ENCODE results near the gene CDKAL1. TPM values are rescaled to one million over a fixed set of nuclear protein-coding genes. Genes with fewer than 3 reads are reported as not detected.

The CDKAL1 gene
- total and polyA plus RNA-seq, 2 of the 8 experiments (the other 6 are each of a cell fraction or from before 2014, with no cell fraction given): 8.4 to 24.6 TPM

DNA sequence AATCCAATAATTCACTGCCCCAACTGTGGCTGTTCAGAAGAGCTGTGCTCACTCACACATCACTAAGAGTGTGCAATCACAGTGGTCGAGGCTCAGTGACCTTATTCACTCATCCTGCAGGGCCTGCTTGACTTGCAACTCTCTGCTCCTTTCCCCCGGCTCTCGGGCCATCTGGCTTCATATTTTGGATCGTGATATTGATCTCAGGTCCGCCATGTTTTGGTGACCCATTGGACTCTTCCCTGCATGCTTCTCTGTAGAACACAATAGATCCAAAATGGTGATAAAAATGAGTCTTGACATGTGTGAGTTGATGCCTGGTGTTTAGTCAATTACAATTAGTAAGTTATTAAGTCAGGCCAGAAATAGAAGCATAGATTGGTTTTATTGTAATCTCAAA is 745.4 kb downstream of the CDKAL1 start:
- CTCF ChIA-PET (ENCODE audit: partially characterized antibody): no interaction called here
- FAIRE-seq: no peak
- TF ChIP-seq RXRA (IDR thresholded peaks at IDR 0.05; ENCODE audit: insufficient read depth, low read depth, low read length) (no peak), PHF8 (conservative IDR thresholded peaks at IDR 0.05; ENCODE audit: low read depth, low read length) (no peak)

More for the DNA sequence above, 745.4 kb downstream of the CDKAL1 start:
- Histone ChIP-seq H2AK5ac (ENCODE audit: low read depth, low read length) (no peak overlapping the region), H3K4ac (replicated peaks; ENCODE audit: insufficient read length, low read depth, low read length) (no peak overlapping the region), H2BK20ac (ENCODE audit: low read length) (no peak overlapping the region), H3K23ac (ENCODE audit: insufficient read length) (no peak overlapping the region), H4K5ac (ENCODE audit: insufficient read length, low read depth, low read length) (no peak overlapping the region), H2BK120ac (replicated peaks; ENCODE audit: low read depth, low read length) (no peak overlapping the region), H3K79me2 (ENCODE audit: control insufficient read depth in 1 of 2, insufficient read depth in 2 of 2, low read length in 2 of 2) (no peaks in the 10 kb centered on the region), H3K56ac (replicated peaks; ENCODE audit: insufficient read length, low read depth, low read length) (no peak overlapping the region), H3K9ac (replicated peaks in 1 of 4; ENCODE audit: extremely low read depth in 1 of 4, low read depth in 3 of 4, low read length in 3 of 4) (no peak overlapping the region), H3K14ac (ENCODE audit: insufficient read length) (no peak overlapping the region), H3K9me3 (ENCODE audit: insufficient read depth in 2 of 2, low read depth in 1 of 2, low read length in 1 of 2) (0 out of 4 replicates have a peak, but pooled peaks cover 2 to 3% of the 10 kb centered on the region in 2 experiments), H3K4me3 (ENCODE audit: extremely low read depth in 1 of 4, insufficient read depth in 2 of 4, low read depth in 3 of 4, low read length in 4 of 4) (no peak overlapping the region), H4K8ac (ENCODE audit: extremely low read depth, insufficient read depth, low read length) (no peak overlapping the region), H3K23me2 (ENCODE audit: low read depth, low read length) (no peaks in the 10 kb centered on the region), H2BK12ac (ENCODE audit: low read depth, low read length) (no peak overlapping the region), H3K36me3 (ENCODE audit: control insufficient read depth in 2 of 4, insufficient read depth in 4 of 4, low read length in 3 of 4) (no peaks in the 10 kb centered on the region), H2BK5ac (ENCODE audit: low read depth, low read length) (no peak overlapping the region), H2AFZ (ENCODE audit: low read length) (no peak overlapping the region), H4K91ac (replicated peaks; ENCODE audit: insufficient read length, low read length) (no peak overlapping the region), H3K27me3 (replicated peaks in 1 of 4; ENCODE audit: control insufficient read depth in 3 of 4, extremely low read depth in 1 of 4, insufficient read depth in 3 of 4, low read length in 3 of 4) (no peaks in the 10 kb centered on the region), H3K27ac (ENCODE audit: low read depth, low read length) (no peak overlapping the region), H2BK15ac (ENCODE audit: low read length) (no peak overlapping the region), H3K4me1 (replicated peaks in 1 of 4; ENCODE audit: control insufficient read depth in 3 of 4, insufficient read depth in 4 of 4, low read length in 3 of 4) (peaks cover 4 to 10% (median 7%) of the 10 kb centered on the region in 4 experiments; a peak in 6 of 7 replicates), H3K18ac (ENCODE audit: extremely low read depth, low read length) (no peak overlapping the region), H3K79me1 (ENCODE audit: low read depth, low read length) (no peaks in the 10 kb centered on the region), H4K20me1 (replicated peaks in 1 of 2; ENCODE audit: control insufficient read depth in 1 of 2, insufficient read depth in 2 of 2, low read length in 2 of 2) (no peaks in the 10 kb centered on the region), H3K4me2 (ENCODE audit: insufficient read depth in 1 of 2, low read depth in 2 of 2, low read length in 2 of 2) (no peak overlapping the region)
- WGBS, 2 experiments (ENCODE audit: extremely low coverage in 1 of 2, insufficient coverage in 1 of 2, insufficient read length in 1 of 2, insufficient replicate concordance in 2 of 2, low coverage in 1 of 2, low lambda C conversion rate in 2 of 2, missing lambda C conversion rate in 1 of 2): 91% methylated on average over 5 of the region's 5 CpGs; no CpG with 5 or more reads in 1 of the 2 experiments
- POLR2A ChIA-PET (ENCODE audit: partially characterized antibody): no interaction called here
- DNase-seq (ENCODE audit: low read depth in 1 of 2, low spot score in 2 of 2): no peak

Data from H1 (cell line).